Thyroid gland (tissue), 4 donors: ENCODE measurements around the gene DNM3. TPM values are rescaled to one million over a fixed set of nuclear protein-coding genes. Genes with fewer than 3 reads are reported as not detected.

Source experiments
- DNase-seq, 2 donors: peaks; one replicate each; pipeline ENCODE4 v3.0.0-alpha.2; 2019
- H3K27ac ChIP-seq, 3 donors: fragments of 200-600 bp; sonication (generic); 1 replicate in 2 of 3; 2 replicates in 1 of 3; pipeline ENCODE4 v1.5.1; 2016 to 2019; ENCODE audit warnings: mild to moderate bottlenecking in 1 of 3, moderate library complexity in 1 of 3
- H3K27me3 ChIP-seq: fragments of 200-600 bp; sonication (generic); one replicate; pipeline ENCODE4 v1.5.1; 2019
- H3K36me3 ChIP-seq, 2 donors: fragments of 200-600 bp; sonication (generic); one replicate each; pipeline ENCODE4 v1.5.1; 2016 to 2019
- H3K4me1 ChIP-seq, 2 donors: fragments of 200-600 bp; sonication (generic); one replicate each; pipeline ENCODE4 v1.5.1; 2017 to 2019
- H3K4me3 ChIP-seq, 3 donors: fragments of 200-600 bp; sonication (generic); replicated peaks in 1 of 3; 1 replicate in 2 of 3; 2 replicates in 1 of 3; pipeline ENCODE4 v1.5.1; 2016; ENCODE audit warnings: mild to moderate bottlenecking in 1 of 3
- H3K9me3 ChIP-seq: fragments of 200-600 bp; sonication (generic); one replicate; pipeline ENCODE4 v1.5.1; 2017
- POLR2A ChIP-seq, 2 donors: fragments of 450-650 bp; IDR thresholded peaks; one replicate each; pipeline ENCODE4 v1.6.1; 2017; ENCODE audit warnings: antibody characterized with exemption in 2 of 2, mild to moderate bottlenecking in 2 of 2, moderate library complexity in 1 of 2
- WGBS, 2 donors: methylation state at CpG; one replicate each; pipeline ENCODE4 v1.1.5; 2017; 5-methylcytosine and 5-hydroxymethylcytosine counted together
- intact Hi-C: fragments of 100-400 bp; cut with DNase I; formaldehyde crosslinking; loops from one replicate; pipeline ENCODE4 v1.15.1; 2023
- total RNA-seq, 4 donors: library from RNA; depleted of rRNA; stranded (reverse); fragments of >200 nt; gene quantifications; one replicate each; pipeline ENCODE4 v1.2.3, GENCODE V29; 2016
- TF ChIP-seq, protein P1 (sequence below), 6 experiments: fragments of 200-600 bp in 3 of 6; fragments of 450-650 bp in 3 of 6; sonication (generic) in 3 of 6; IDR thresholded peaks; one replicate each; pipeline ENCODE4 v1.5.1; 2016 to 2019; ENCODE audit warnings: antibody characterized with exemption in 6 of 6, mild to moderate bottlenecking in 2 of 6, inconsistent platforms in 1 of 6, moderate library complexity in 1 of 6

The DNM3 gene
- total RNA-seq, 4 donors from 2014 or later: 9.0 to 13.6 (median 10.8) TPM

DNA sequence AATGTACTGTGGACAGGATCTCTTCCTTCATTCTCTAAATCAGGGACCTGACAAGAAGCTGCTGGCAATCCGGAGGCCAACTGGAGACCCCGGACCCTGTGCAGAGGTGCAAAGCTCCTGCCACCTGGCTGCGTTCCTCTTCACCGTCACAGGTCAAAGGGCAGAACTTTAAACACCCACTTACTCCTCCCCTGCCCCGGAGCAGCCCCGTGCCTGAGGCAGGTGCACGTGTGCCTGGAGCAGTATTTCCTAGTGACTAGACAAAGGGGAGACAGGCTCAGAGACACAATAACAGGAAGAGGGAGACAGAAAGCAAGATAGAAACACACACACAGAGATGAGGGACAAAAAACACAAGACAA lies 609.2 kb downstream of the DNM3 start:
- H3K36me3 ChIP-seq: no peaks in the 10 kb centered on the region
- H3K27me3 ChIP-seq: no peaks in the 10 kb centered on the region
- no peak for DNase-seq
- no peak overlapping the region for H3K27ac ChIP-seq
- no peak overlapping the region for H3K4me3 ChIP-seq
- H3K4me1 ChIP-seq: no peaks in the 10 kb centered on the region
- TF ChIP-seq POLR2A (IDR thresholded peaks at IDR 0.05): no peak
- TF ChIP-seq, protein P1, sequence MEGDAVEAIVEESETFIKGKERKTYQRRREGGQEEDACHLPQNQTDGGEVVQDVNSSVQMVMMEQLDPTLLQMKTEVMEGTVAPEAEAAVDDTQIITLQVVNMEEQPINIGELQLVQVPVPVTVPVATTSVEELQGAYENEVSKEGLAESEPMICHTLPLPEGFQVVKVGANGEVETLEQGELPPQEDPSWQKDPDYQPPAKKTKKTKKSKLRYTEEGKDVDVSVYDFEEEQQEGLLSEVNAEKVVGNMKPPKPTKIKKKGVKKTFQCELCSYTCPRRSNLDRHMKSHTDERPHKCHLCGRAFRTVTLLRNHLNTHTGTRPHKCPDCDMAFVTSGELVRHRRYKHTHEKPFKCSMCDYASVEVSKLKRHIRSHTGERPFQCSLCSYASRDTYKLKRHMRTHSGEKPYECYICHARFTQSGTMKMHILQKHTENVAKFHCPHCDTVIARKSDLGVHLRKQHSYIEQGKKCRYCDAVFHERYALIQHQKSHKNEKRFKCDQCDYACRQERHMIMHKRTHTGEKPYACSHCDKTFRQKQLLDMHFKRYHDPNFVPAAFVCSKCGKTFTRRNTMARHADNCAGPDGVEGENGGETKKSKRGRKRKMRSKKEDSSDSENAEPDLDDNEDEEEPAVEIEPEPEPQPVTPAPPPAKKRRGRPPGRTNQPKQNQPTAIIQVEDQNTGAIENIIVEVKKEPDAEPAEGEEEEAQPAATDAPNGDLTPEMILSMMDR (IDR thresholded peaks at IDR 0.05): no peak
- 61 to 68% methylated on average over 7 of the region's 7 CpGs for WGBS, 2 donors
- H3K9me3 ChIP-seq: no peaks in the 10 kb centered on the region
- intact Hi-C loops: no loop called here

DNA sequence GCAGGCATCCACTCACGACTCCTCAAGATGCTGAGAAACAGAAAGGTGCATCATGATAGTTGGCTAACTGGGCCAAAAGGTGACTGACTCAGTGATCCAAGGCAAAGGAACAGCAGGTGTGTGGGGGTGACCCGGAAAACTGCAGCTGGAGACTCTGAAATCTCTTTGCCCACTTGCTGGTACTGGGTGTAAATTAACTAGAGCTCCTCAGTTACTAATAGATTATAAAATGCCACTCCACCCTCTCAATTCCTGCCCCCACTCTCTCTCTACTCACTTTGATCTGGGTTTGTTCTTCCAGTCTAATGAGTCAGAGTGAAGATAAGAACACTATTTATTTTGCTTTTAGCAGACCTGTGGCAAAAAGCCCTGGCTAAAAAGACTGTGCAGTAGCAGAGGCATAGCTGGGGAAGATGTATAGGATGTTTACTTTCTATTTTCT lies 609.7 kb downstream of the DNM3 start:
- TF ChIP-seq POLR2A (IDR thresholded peaks at IDR 0.05): no peak
- TF ChIP-seq, protein P1 (IDR thresholded peaks at IDR 0.05): no peak
- Histone ChIP-seq H3K27ac (no peak overlapping the region), H3K27me3 (no peaks in the 10 kb centered on the region), H3K4me1 (no peaks in the 10 kb centered on the region), H3K36me3 (no peaks in the 10 kb centered on the region), H3K9me3 (no peaks in the 10 kb centered on the region), H3K4me3 (no peak overlapping the region)
- no peak for DNase-seq
- 75 to 86% methylated on average over 2 of the region's 2 CpGs for WGBS, 2 donors
- intact Hi-C loops: no loop called here

DNA sequence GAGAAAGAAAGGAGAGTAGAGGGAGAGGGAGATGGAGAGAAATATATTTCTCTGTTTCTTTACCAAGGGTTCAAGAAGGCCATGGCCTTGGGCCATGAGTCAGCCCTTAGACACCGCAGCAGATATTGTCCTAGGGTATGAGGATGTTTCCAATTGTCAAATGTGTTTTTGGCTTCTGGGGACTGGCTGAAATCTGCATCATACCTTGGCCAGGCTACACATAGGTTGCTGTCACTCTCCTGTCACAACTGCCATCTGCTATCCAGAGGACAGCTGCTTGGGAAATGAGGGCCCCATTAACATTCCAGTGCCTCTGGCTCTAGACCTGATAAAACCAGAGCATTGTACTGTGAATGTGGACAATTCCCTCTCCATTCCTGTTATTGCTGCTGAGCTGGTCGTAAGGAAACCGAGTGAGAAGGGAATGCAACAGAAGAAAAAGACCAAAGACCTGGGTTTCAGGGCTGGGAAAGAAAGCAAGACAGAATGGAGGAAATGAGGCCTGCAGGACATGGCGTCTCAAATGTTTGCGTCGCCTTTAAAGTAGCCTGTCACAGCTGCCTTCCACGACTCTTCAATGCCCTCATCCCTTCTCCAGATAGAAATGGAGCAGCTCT lies 611.3 kb downstream of the DNM3 start:
- intact Hi-C loops: no loop called here
- WGBS, 2 donors: 79 to 81% methylated on average over 7 of the region's 7 CpGs

DNA sequence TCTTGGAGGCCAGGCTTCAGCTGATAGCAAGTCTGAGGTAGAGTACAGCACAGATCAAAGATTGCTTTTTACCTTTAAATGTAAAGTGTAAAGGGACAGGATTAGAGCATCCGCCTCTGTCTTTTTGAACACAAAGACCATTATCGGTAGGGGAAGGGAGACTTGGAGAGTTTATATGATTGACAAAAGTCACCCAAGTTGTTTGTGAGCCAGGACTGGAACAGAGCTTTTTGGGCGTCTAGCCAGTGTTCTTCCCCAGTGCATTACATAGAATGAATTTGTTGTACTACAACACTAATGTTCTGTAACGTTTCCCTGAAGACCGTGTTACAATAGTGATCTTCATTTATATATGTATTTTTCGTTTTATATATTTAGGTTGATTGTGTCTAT lies 611.9 kb downstream of the DNM3 start:
- intact Hi-C loops: no loop called here
- H3K4me3 ChIP-seq: no peak overlapping the region
- H3K27ac ChIP-seq: no peak overlapping the region
- H3K36me3 ChIP-seq: no peaks in the 10 kb centered on the region
- no peaks in the 10 kb centered on the region for H3K4me1 ChIP-seq
- no peaks in the 10 kb centered on the region for H3K9me3 ChIP-seq
- no peak for TF ChIP-seq POLR2A (IDR thresholded peaks at IDR 0.05)
- TF ChIP-seq, protein P1 (IDR thresholded peaks at IDR 0.05): no peak
- H3K27me3 ChIP-seq: no peaks in the 10 kb centered on the region
- 85 to 87% methylated on average over 6 of the region's 6 CpGs for WGBS, 2 donors
- DNase-seq: no peak

More for the DNA sequence above, 611.3 kb downstream of the DNM3 start:
- no peak overlapping the region for H3K27ac ChIP-seq
- no peak overlapping the region for H3K4me3 ChIP-seq
- H3K9me3 ChIP-seq: no peaks in the 10 kb centered on the region
- TF ChIP-seq, protein P1 (IDR thresholded peaks at IDR 0.05): no peak
- TF ChIP-seq POLR2A (IDR thresholded peaks at IDR 0.05): no peak
- H3K36me3 ChIP-seq: no peaks in the 10 kb centered on the region
- no peaks in the 10 kb centered on the region for H3K27me3 ChIP-seq
- DNase-seq: no peak
- H3K4me1 ChIP-seq: no peaks in the 10 kb centered on the region

DNA sequence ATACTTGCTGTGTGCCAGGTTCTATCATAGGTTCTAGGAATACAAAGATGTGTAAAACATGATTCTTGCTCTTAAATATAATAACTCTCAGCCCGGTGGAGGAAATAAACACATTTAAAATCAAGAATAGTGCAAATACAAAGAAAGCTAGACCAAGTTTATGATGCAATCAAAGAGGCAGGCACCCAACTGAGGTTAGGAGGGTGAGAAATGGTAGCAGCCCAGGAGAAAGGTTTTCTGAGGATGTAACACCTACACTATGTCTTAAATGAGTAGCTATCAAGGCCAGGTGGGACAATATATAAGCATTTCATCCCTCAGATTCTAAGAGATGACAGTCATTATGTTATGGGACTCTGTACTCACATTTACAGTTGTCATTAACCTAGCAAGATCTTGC lies 612.3 kb downstream of the DNM3 start:
- no peak for DNase-seq
- H3K4me1 ChIP-seq: no peaks in the 10 kb centered on the region
- H3K9me3 ChIP-seq: no peaks in the 10 kb centered on the region
- WGBS, 2 donors: 86 to 92% methylated on average over 1 of the region's 1 CpG
- TF ChIP-seq, protein P1 (IDR thresholded peaks at IDR 0.05): no peak
- TF ChIP-seq POLR2A (IDR thresholded peaks at IDR 0.05): no peak
- no peaks in the 10 kb centered on the region for H3K27me3 ChIP-seq
- intact Hi-C loops: no loop called here
- H3K36me3 ChIP-seq: no peaks in the 10 kb centered on the region
- no peak overlapping the region for H3K4me3 ChIP-seq
- no peak overlapping the region for H3K27ac ChIP-seq
